Natural killer cell (primary cell): ENCODE data around the gene NSUN4. TPM values are rescaled to one million over a fixed set of nuclear protein-coding genes. Genes with fewer than 3 reads are reported as not detected.
"Not testable (repeated sequence)": the region's sequence is repeated elsewhere in the genome, so short reads cannot be mapped to it uniquely, and the experiment has no call there.

Experiments
- ATAC-seq, 3 donors: fragments of 150-1000 bp in 2 of 3; fragments of 200-7000 bp in 1 of 3; cut with Tn5 transposase; 1 replicate in 1 of 3; 2 replicates in 2 of 3; pipeline ENCODE4 v1.10.0; 2021; ENCODE audit warnings: mild to moderate bottlenecking in 2 of 3, moderate library complexity in 2 of 3
- DNase-seq, 2 donors: peaks; one replicate each; pipeline versions ENCODE4 v3.0.0 to v3.0.0-alpha.2; 2013 to 2021; ENCODE audit warnings: mixed read lengths in 1 of 2
- H3K27ac ChIP-seq: one replicate; pipeline ENCODE4 v1.5.1; 2013; ENCODE audit warnings: mild to moderate bottlenecking, low read length
- H3K27me3 ChIP-seq: one replicate; pipeline ENCODE4 v1.6.1; 2013; ENCODE audit warnings: low read length; ENCODE audit not compliant: control insufficient read depth, insufficient read depth
- H3K36me3 ChIP-seq: one replicate; pipeline ENCODE4 v1.6.1; 2013; ENCODE audit warnings: low read length; ENCODE audit not compliant: control insufficient read depth, insufficient read depth
- H3K4me1 ChIP-seq: one replicate; pipeline ENCODE4 v1.6.1; 2013; ENCODE audit warnings: low read length; ENCODE audit not compliant: control insufficient read depth, insufficient read depth
- H3K4me3 ChIP-seq: one replicate; pipeline ENCODE4 v1.5.1; 2013; ENCODE audit warnings: low read length
- H3K9me3 ChIP-seq: one replicate; pipeline ENCODE4 v1.6.1; 2013; ENCODE audit warnings: low read length; ENCODE audit not compliant: control insufficient read depth, insufficient read depth
- H3K27ac Mint-ChIP-seq, 2 donors: one replicate each; pipeline ENCODE4 v1.8.0; 2022; ENCODE audit warnings: mild to moderate bottlenecking in 2 of 2, mixed read lengths in 2 of 2, moderate library complexity in 1 of 2
- H3K27me3 Mint-ChIP-seq, 2 donors: one replicate each; pipeline ENCODE4 v1.8.0; 2022; ENCODE audit warnings: low read depth in 2 of 2, mixed read lengths in 2 of 2
- H3K36me3 Mint-ChIP-seq: one replicate; pipeline ENCODE4 v1.8.0; 2022; ENCODE audit warnings: mixed read lengths
- H3K4me1 Mint-ChIP-seq, 2 donors: one replicate each; pipeline ENCODE4 v1.8.0; 2022; ENCODE audit warnings: mixed read lengths in 2 of 2
- H3K4me3 Mint-ChIP-seq: one replicate; pipeline ENCODE4 v1.8.0; 2022; ENCODE audit warnings: mild to moderate bottlenecking, moderate library complexity, mixed read lengths
- H3K9me3 Mint-ChIP-seq, 2 donors: one replicate each; pipeline ENCODE4 v1.8.0; 2022; ENCODE audit warnings: mixed read lengths in 2 of 2
- CTCF ChIP-seq: fragments of 200-600 bp; IDR thresholded peaks from one replicate; pipeline ENCODE4 v1.8.0; 2022; ENCODE audit warnings: antibody characterized with exemption
- WGBS: methylation state at CpG from one replicate; pipeline ENCODE4 v1.1.7; 2013; ENCODE audit warnings: missing lambda C conversion rate; ENCODE audit not compliant: insufficient coverage; 5-methylcytosine and 5-hydroxymethylcytosine counted together
- intact Hi-C: fragments of 100-400 bp; cut with micrococcal nuclease; formaldehyde crosslinking; loops from one replicate; pipeline ENCODE4 v1.14.2; 2022
- total RNA-seq, 4 donors: library from RNA; stranded (reverse); fragments of 120-200 nt in 1 of 4; gene quantifications; one replicate each; pipeline versions ENCODE4 v1.2.3 to v1.2.4, GENCODE V29; 2013 to 2022

NSUN4 gene
- total RNA-seq, 3 donors from 2014 or later (not counting 1 experiment from before 2014, with no cell fraction given) = 25.9 to 41.0 (median 36.3) TPM

GRCh38 chr1:46328182-46328581 is 12.4 kb upstream of the NSUN4 start:
- H3K9me3 ChIP-seq, H3K36me3 Mint-ChIP-seq, H3K4me1 Mint-ChIP-seq, H3K36me3 ChIP-seq, H3K27ac Mint-ChIP-seq, H3K4me3 ChIP-seq, H3K27me3 Mint-ChIP-seq, H3K9me3 Mint-ChIP-seq, H3K27me3 ChIP-seq, H3K27ac ChIP-seq, H3K4me1 ChIP-seq, H3K4me3 Mint-ChIP-seq, DNase-seq, ATAC-seq, intact Hi-C loops: not testable (repeated sequence)
- 98% methylated on average over 7 of the region's 7 CpGs for WGBS

GRCh38 chr1:46329807-46330206 is 10.8 kb upstream of the NSUN4 start:
- H3K4me3 Mint-ChIP-seq, intact Hi-C loops, H3K27me3 Mint-ChIP-seq: not testable (repeated sequence)

GRCh38 chr1:46330381-46330780 is 10.2 kb upstream of the NSUN4 start:
- H3K4me3 Mint-ChIP-seq, H3K4me1 ChIP-seq, H3K27me3 Mint-ChIP-seq, H3K9me3 Mint-ChIP-seq, H3K4me3 ChIP-seq, H3K9me3 ChIP-seq, H3K27ac Mint-ChIP-seq, H3K36me3 Mint-ChIP-seq, H3K36me3 ChIP-seq, ATAC-seq, DNase-seq, H3K27ac ChIP-seq, intact Hi-C loops, H3K4me1 Mint-ChIP-seq, H3K27me3 ChIP-seq: not testable (repeated sequence)
- WGBS = 86% methylated on average over 2 of the region's 2 CpGs

More at GRCh38 chr1:46329807-46330206, 10.8 kb upstream of the NSUN4 start:
- not testable (repeated sequence) for H3K27ac ChIP-seq, H3K36me3 Mint-ChIP-seq, H3K27me3 ChIP-seq, H3K9me3 ChIP-seq, H3K4me1 Mint-ChIP-seq, DNase-seq, H3K4me1 ChIP-seq, H3K4me3 ChIP-seq, ATAC-seq, H3K9me3 Mint-ChIP-seq, H3K36me3 ChIP-seq, H3K27ac Mint-ChIP-seq
- 69% methylated on average over 4 of the region's 7 CpGs for WGBS

GRCh38 chr1:46331786-46332540 is 8.6 kb upstream of the NSUN4 start:
- peak overlapping the region; percentile 29 for H3K27ac ChIP-seq
- DNase-seq, H3K27me3 ChIP-seq, intact Hi-C loops, H3K9me3 ChIP-seq, H3K4me3 Mint-ChIP-seq, H3K4me1 Mint-ChIP-seq, H3K36me3 ChIP-seq, H3K4me3 ChIP-seq, H3K27ac Mint-ChIP-seq, H3K4me1 ChIP-seq, H3K9me3 Mint-ChIP-seq, ATAC-seq, H3K36me3 Mint-ChIP-seq, H3K27me3 Mint-ChIP-seq: not testable (repeated sequence)
- 87% methylated on average over 20 of the region's 24 CpGs for WGBS

GRCh38 chr1:46333300-46334029 is 7.1 kb upstream of the NSUN4 start:
- Histone ChIP-seq H3K9me3 (no peaks in the 10 kb centered on the region), H3K27me3 (no peaks in the 10 kb centered on the region), H3K27ac (no peak overlapping the region), H3K4me1 (no peaks in the 10 kb centered on the region), H3K4me3 (no peak overlapping the region), H3K36me3 (no peaks in the 10 kb centered on the region)
- H3K9me3 Mint-ChIP-seq = no peaks in the 10 kb centered on the region
- H3K27me3 Mint-ChIP-seq = no peaks in the 10 kb centered on the region
- no peaks in the 10 kb centered on the region for H3K4me1 Mint-ChIP-seq
- intact Hi-C loops = no loop called here
- ATAC-seq (no peak), DNase-seq (no peak)
- WGBS = 76% methylated on average over 9 of the region's 9 CpGs
- no peak overlapping the region for H3K27ac Mint-ChIP-seq
- no peaks in the 10 kb centered on the region for H3K36me3 Mint-ChIP-seq
- TF ChIP-seq CTCF = no peak
- H3K4me3 Mint-ChIP-seq = no peak overlapping the region
